ENCODE data around the gene GSTM1.
A peak's percentile ranks its signal among the peaks of the same experiment; 100 is the strongest.
"Not testable (repeated sequence)": the region's sequence is repeated elsewhere in the genome, so short reads cannot be mapped to it uniquely, and the experiment has no call there.

GSTM1 gene

DNA sequence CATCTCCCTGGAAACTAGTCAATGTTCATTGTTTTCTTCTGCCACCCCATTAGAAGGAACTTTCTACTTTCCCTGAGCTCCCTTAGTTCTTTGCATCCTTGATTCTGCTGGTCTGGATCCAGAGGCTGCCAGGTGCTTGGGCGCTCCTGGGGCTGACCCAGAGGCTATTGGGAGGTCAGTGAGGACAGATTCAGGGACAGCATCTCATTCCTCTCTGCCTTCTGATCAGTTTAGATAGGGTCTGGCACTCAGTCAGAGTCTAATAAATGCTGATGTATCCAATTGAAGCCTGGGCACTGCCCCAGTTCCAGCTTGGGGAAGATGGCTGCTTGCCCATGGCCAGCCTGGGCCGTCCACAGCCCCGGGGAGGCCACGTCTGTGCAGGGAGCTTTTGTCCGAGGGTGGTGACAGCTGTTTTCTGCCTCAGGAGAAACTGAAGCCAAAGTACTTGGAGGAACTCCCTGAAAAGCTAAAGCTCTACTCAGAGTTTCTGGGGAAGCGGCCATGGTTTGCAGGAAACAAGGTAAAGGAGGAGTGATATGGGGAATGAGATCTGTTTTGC lies 2.3 kb downstream of the GSTM1 start:
- no peak overlapping the region for H3K4me3 ChIP-seq (replicated peaks in 1 of 2; ENCODE audit: low read depth in 2 of 2, low read length in 2 of 2)
- TF ChIP-seq, protein P1, sequence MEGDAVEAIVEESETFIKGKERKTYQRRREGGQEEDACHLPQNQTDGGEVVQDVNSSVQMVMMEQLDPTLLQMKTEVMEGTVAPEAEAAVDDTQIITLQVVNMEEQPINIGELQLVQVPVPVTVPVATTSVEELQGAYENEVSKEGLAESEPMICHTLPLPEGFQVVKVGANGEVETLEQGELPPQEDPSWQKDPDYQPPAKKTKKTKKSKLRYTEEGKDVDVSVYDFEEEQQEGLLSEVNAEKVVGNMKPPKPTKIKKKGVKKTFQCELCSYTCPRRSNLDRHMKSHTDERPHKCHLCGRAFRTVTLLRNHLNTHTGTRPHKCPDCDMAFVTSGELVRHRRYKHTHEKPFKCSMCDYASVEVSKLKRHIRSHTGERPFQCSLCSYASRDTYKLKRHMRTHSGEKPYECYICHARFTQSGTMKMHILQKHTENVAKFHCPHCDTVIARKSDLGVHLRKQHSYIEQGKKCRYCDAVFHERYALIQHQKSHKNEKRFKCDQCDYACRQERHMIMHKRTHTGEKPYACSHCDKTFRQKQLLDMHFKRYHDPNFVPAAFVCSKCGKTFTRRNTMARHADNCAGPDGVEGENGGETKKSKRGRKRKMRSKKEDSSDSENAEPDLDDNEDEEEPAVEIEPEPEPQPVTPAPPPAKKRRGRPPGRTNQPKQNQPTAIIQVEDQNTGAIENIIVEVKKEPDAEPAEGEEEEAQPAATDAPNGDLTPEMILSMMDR (IDR thresholded peaks at IDR 0.05; ENCODE audit: low read depth, low read length): no peak
- no peak for DNase-seq (ENCODE audit: low read depth in 2 of 2)

DNA sequence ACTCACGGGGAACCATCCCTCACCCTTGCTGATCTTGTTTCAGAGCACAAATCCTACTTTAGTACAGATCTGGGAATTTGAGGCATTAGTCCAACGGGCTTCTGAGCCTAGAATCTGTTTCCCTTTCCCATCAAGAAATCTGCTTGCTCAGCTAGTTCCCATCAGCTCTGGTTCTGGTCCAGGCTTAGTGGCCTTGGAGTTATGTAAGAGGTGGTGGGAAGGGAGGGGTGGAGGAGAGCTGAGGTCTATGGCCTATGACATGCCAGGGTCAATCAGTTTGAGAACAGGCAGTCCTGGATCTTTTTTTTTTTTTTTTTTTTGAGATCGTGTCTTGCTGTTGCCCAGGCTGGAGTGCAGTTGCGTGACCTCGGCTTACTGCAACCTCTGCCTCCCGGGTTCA lies 4.1 kb downstream of the GSTM1 start:
- TF ChIP-seq, protein P1 (IDR thresholded peaks at IDR 0.05; ENCODE audit: low read depth, low read length): no peak
- DNase-seq (ENCODE audit: low read depth in 2 of 2): no peak
- no peak overlapping the region for H3K4me3 ChIP-seq (replicated peaks in 1 of 2; ENCODE audit: low read depth in 2 of 2, low read length in 2 of 2)

GRCh38 chr1:109694400-109694799 lies 6.8 kb downstream of the GSTM1 start:
- not testable (repeated sequence) for H3K4me3 ChIP-seq (replicated peaks in 1 of 2; ENCODE audit: low read depth in 2 of 2, low read length in 2 of 2); DNase-seq (ENCODE audit: low read depth in 2 of 2)

- DNase-seq (ENCODE audit: low read depth in 2 of 2); H3K4me3 ChIP-seq (replicated peaks in 1 of 2; ENCODE audit: low read depth in 2 of 2, low read length in 2 of 2): not testable (repeated sequence)
Measured at GRCh38 chr1:109695138-109695537, 7.5 kb downstream of the GSTM1 start.

DNA sequence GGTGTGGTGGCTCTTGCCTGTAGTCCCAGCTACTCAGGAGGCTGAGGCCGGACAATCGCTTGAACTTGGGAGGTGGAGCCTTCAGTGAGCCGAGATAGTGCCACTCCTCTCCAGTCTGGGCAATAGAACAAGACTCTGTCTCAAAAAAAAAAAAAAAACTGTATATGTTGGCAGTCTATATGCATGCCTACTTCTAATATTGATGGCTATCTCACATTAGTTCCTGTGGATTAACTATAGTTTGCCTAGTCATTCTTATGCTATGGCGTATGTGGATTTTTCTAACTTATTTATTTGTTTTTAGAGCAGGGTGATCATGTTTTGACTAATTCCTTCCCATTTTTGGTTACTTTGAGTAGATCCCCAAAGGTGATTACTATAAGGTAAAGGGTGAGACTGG lies 9.4 kb downstream of the GSTM1 start:
- no peak overlapping the region for H3K4me3 ChIP-seq (replicated peaks in 1 of 2; ENCODE audit: low read depth in 2 of 2, low read length in 2 of 2)
- no peak for DNase-seq (ENCODE audit: low read depth in 2 of 2)
- TF ChIP-seq, protein P1 (IDR thresholded peaks at IDR 0.05; ENCODE audit: low read depth, low read length): no peak

- peak in 1 of 2 donors; percentile 42 for DNase-seq (ENCODE audit: low read depth in 2 of 2)
- H3K4me3 ChIP-seq (replicated peaks in 1 of 2; ENCODE audit: low read depth in 2 of 2, low read length in 2 of 2): not testable (repeated sequence)
Measured at GRCh38 chr1:109697861-109698260, 10.2 kb downstream of the GSTM1 start.

GRCh38 chr1:109702940-109703339 lies 15.3 kb downstream of the GSTM1 start:
- DNase-seq (ENCODE audit: low read depth in 2 of 2): not testable (repeated sequence)

DNA sequence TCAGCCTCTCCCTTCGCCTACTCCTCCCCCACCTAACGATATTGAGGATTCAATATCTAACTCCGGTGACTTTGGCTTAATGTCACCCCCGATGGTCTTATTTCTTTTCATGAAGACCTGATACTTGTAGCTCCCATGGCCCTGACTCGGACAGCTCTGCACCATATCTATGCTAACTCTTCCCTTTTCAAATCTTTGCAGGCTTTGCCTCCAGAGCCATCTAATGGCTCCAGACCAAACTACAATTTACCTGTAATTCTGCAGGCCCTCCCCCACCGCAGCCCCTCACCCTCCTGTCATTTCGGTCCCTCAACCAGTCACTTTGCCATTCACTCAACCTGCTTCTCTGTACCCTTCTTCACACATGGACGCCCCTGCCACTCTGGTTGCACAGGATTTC lies 16.6 kb downstream of the GSTM1 start:
- no peak overlapping the region for H3K4me3 ChIP-seq (replicated peaks in 1 of 2; ENCODE audit: low read depth in 2 of 2, low read length in 2 of 2)
- TF ChIP-seq, protein P1 (IDR thresholded peaks at IDR 0.05; ENCODE audit: low read depth, low read length): no peak
- DNase-seq (ENCODE audit: low read depth in 2 of 2): no peak

More at GRCh38 chr1:109702940-109703339, 15.3 kb downstream of the GSTM1 start:
- not testable (repeated sequence) for H3K4me3 ChIP-seq (replicated peaks in 1 of 2; ENCODE audit: low read depth in 2 of 2, low read length in 2 of 2)

- TF ChIP-seq, protein P1 (IDR thresholded peaks at IDR 0.05; ENCODE audit: low read depth, low read length): no peak
- H3K4me3 ChIP-seq (replicated peaks in 1 of 2; ENCODE audit: low read depth in 2 of 2, low read length in 2 of 2): no peak overlapping the region
- DNase-seq (ENCODE audit: low read depth in 2 of 2): no peak
Measured at GRCh38 chr1:109705411-109705810, 17.8 kb downstream of the GSTM1 start.

- DNase-seq (ENCODE audit: low read depth in 2 of 2): not testable (repeated sequence)
Measured at GRCh38 chr1:109708949-109709348, 21.3 kb downstream of the GSTM1 start.

DNA sequence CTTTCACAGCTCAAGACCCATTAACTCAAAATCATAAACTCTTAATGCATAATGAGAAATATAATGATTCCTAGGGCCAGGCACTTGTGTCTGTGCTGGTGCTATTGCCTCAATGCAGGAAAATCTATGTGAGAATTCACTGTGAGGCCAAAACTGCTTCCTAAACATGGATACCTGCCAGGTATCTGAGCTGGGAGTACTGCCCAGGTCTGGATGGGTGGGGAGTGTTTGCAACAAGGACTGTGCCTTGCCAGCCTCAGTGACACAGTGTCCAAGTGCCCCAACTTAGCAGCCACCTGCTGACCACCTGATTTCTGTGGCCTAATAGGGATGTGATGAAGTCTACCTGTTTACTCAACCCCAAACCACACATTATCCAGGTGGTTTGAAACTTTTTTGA lies 22.2 kb downstream of the GSTM1 start:
- H3K4me3 ChIP-seq (replicated peaks in 1 of 2; ENCODE audit: low read depth in 2 of 2, low read length in 2 of 2); DNase-seq (ENCODE audit: low read depth in 2 of 2): not testable (repeated sequence)

More at GRCh38 chr1:109708949-109709348, 21.3 kb downstream of the GSTM1 start:
- not testable (repeated sequence) for H3K4me3 ChIP-seq (replicated peaks in 1 of 2; ENCODE audit: low read depth in 2 of 2, low read length in 2 of 2)

DNA sequence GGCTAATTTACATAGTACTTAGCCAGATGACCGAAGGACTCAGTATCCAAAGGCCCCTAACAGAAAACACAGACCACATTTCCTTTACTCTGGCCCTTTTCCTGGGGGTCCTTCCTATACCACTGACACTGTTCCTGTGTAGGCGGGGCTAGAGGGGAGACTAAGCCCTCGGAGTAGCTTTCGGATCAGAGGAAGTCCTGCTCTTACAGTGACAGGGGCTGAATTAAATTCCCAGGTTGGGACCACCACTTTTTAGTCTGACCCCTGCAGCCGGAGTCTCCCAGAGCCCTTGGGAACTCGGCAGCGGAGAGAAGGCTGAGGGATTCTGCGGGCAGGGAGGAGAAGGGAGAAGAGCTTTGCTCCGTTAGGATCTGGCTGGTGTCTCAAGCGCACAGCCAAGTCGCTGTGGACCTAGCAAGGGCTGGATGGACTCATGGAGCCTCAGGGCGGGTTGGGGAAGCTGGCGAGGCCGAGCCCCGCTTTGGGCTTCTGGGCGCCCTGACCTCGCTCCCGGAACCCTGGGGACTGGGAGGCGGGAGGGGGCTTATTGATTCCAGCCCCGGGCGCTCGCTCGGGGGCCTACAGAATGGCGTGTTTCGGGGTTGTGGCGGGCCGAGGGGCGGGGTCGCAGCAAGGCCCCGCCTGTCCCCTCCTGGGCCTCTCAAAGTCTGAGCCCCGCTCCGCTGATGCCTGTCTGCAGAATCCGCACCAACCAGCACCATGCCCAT lies 24.1 kb downstream of the GSTM1 start, which contains the start of gene GSTM5:
Gene GSTM5 (plus strand): TSS at position 659 of the 728 bp plus-strand sequence. CDS start 62 bp downstream, at position 721.
- not testable (repeated sequence) for H3K4me3 ChIP-seq (replicated peaks in 1 of 2; ENCODE audit: low read depth in 2 of 2, low read length in 2 of 2); DNase-seq (ENCODE audit: low read depth in 2 of 2)

All from cardiac fibroblast (primary cell).